ENCODE measurements around the gene C14orf180.

DNA sequence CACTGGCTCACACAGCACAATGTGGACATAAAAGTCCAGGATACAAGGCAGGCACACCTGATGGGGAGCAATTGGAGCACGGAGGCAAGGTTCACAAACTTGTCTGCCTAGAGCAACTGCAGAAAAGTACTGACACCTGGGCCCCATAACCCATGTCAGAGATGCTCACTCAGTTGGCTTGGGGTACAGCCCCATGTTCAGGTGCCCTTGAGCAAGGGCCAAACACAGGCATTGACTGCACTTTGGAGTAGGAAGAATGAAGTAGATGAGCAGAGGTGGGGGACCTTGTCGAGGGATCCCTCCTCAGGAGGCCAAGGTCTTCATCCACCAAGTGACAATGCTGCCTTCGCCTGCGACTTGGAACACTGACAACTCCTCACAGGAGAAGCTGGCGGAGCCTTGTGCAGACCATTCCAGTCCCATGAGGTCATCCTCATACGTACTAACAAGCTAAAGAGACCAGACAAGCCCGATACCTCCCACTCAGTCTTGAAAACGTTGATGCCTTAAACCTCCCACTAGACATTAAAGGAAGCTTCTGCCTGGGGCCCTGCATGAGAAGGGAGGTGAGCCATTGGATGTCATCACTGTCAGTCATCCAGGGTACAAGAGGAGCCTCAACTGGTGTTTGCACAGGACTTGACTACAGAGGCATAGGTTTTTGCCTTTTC lies 42.5 kb upstream of the C14orf180 start:
- TF ChIP-seq, protein P1, sequence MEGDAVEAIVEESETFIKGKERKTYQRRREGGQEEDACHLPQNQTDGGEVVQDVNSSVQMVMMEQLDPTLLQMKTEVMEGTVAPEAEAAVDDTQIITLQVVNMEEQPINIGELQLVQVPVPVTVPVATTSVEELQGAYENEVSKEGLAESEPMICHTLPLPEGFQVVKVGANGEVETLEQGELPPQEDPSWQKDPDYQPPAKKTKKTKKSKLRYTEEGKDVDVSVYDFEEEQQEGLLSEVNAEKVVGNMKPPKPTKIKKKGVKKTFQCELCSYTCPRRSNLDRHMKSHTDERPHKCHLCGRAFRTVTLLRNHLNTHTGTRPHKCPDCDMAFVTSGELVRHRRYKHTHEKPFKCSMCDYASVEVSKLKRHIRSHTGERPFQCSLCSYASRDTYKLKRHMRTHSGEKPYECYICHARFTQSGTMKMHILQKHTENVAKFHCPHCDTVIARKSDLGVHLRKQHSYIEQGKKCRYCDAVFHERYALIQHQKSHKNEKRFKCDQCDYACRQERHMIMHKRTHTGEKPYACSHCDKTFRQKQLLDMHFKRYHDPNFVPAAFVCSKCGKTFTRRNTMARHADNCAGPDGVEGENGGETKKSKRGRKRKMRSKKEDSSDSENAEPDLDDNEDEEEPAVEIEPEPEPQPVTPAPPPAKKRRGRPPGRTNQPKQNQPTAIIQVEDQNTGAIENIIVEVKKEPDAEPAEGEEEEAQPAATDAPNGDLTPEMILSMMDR (conservative IDR thresholded peaks at IDR 0.05; ENCODE audit: low read depth, low read length): no peak
- TF ChIP-seq EZH2phosphoT487 (IDR thresholded peaks at IDR 0.05; ENCODE audit: borderline replicate concordance, low read length) (no peak), EZH2 (IDR thresholded peaks at IDR 0.05; ENCODE audit: low read length, unreplicated experiment) (no peak)
